ENCODE measurements around the gene ABL1.

Gene ABL1

GRCh38 chr9:130858739-130859705 is 24.0 kb downstream of the ABL1 start:
- Histone ChIP-seq H3F3A (ENCODE audit: insufficient read depth) (no peaks in the 10 kb centered on the region), H2AFZ (ENCODE audit: low read depth, low read length, severe bottlenecking) (no peak overlapping the region), H3K9me3 (ENCODE audit: insufficient read depth, low read length) (no peaks in the 10 kb centered on the region), H3K9me2 (replicated peaks; ENCODE audit: insufficient read depth, low read length) (no peaks in the 10 kb centered on the region), H3K79me2 (ENCODE audit: insufficient read depth, low read length) (no peaks in the 10 kb centered on the region), H3K27me3 (ENCODE audit: low read length) (no peaks in the 10 kb centered on the region), H3K4me3 (ENCODE audit: insufficient read depth, low read length, poor library complexity, severe bottlenecking) (no peak overlapping the region), H3K4me2 (ENCODE audit: low read depth, low read length, poor library complexity, severe bottlenecking) (no peak overlapping the region), H3K27ac (ENCODE audit: low read depth, low read length) (no peak overlapping the region), H3K36me3 (ENCODE audit: low read length) (no peaks in the 10 kb centered on the region), H4K20me1 (ENCODE audit: low read depth, low read length) (no peaks in the 10 kb centered on the region), H3K9ac (ENCODE audit: low read length) (no peak overlapping the region)
- no peak for TF ChIP-seq CTCF (IDR thresholded peaks at IDR 0.05; ENCODE audit: insufficient read depth, low read length, poor library complexity, severe bottlenecking)

- H3K36me3 ChIP-seq (ENCODE audit: low read length) = no peaks in the 10 kb centered on the region
Measured at GRCh38 chr9:130860458-130861316, 25.6 kb downstream of the ABL1 start.

GRCh38 chr9:130861372-130862180 is 26.5 kb downstream of the ABL1 start:
- Histone ChIP-seq H3K9ac (ENCODE audit: low read length) (no peak overlapping the region), H3K9me2 (replicated peaks; ENCODE audit: insufficient read depth, low read length) (no peaks in the 10 kb centered on the region), H3F3A (ENCODE audit: insufficient read depth) (no peaks in the 10 kb centered on the region), H3K4me3 (ENCODE audit: insufficient read depth, low read length, poor library complexity, severe bottlenecking) (no peak overlapping the region), H3K27me3 (ENCODE audit: low read length) (no peaks in the 10 kb centered on the region), H3K79me2 (ENCODE audit: insufficient read depth, low read length) (no peaks in the 10 kb centered on the region), H2AFZ (ENCODE audit: low read depth, low read length, severe bottlenecking) (no peak overlapping the region), H4K20me1 (ENCODE audit: low read depth, low read length) (no peaks in the 10 kb centered on the region), H3K4me2 (ENCODE audit: low read depth, low read length, poor library complexity, severe bottlenecking) (no peak overlapping the region), H3K36me3 (ENCODE audit: low read length) (no peaks in the 10 kb centered on the region), H3K27ac (ENCODE audit: low read depth, low read length) (no peak overlapping the region), H3K9me3 (ENCODE audit: insufficient read depth, low read length) (no peaks in the 10 kb centered on the region)
- TF ChIP-seq EZH2phosphoT487 (conservative IDR thresholded peaks at IDR 0.05; ENCODE audit: low read length) (no peak), CTCF (IDR thresholded peaks at IDR 0.05; ENCODE audit: insufficient read depth, low read length, poor library complexity, severe bottlenecking) (no peak)

More at GRCh38 chr9:130860458-130861316, 25.6 kb downstream of the ABL1 start:
- no peaks in the 10 kb centered on the region for H3F3A ChIP-seq (ENCODE audit: insufficient read depth)
- no peaks in the 10 kb centered on the region for H4K20me1 ChIP-seq (ENCODE audit: low read depth, low read length)
- no peak overlapping the region for H3K4me2 ChIP-seq (ENCODE audit: low read depth, low read length, poor library complexity, severe bottlenecking)
- H3K4me3 ChIP-seq (ENCODE audit: insufficient read depth, low read length, poor library complexity, severe bottlenecking) = no peak overlapping the region
- no peaks in the 10 kb centered on the region for H3K79me2 ChIP-seq (ENCODE audit: insufficient read depth, low read length)
- no peak for TF ChIP-seq EZH2phosphoT487 (conservative IDR thresholded peaks at IDR 0.05; ENCODE audit: low read length)
- no peak for TF ChIP-seq CTCF (IDR thresholded peaks at IDR 0.05; ENCODE audit: insufficient read depth, low read length, poor library complexity, severe bottlenecking)
- H2AFZ ChIP-seq (ENCODE audit: low read depth, low read length, severe bottlenecking) = no peak overlapping the region
- H3K27ac ChIP-seq (ENCODE audit: low read depth, low read length) = no peak overlapping the region
- no peaks in the 10 kb centered on the region for H3K27me3 ChIP-seq (ENCODE audit: low read length)
- H3K9me3 ChIP-seq (ENCODE audit: insufficient read depth, low read length) = no peaks in the 10 kb centered on the region
- H3K9ac ChIP-seq (ENCODE audit: low read length) = no peak overlapping the region
- H3K9me2 ChIP-seq (replicated peaks; ENCODE audit: insufficient read depth, low read length) = no peaks in the 10 kb centered on the region

Measured in SU-DHL-6 (cell line).